ENCODE measurements around the gene PIR. TPM values are rescaled to one million over a fixed set of nuclear protein-coding genes. Genes with fewer than 3 reads are reported as not detected.

PIR gene
- total RNA-seq, 5 donors from 2014 or later (not counting 1 experiment from before 2014, with no cell fraction given), result 0.51 TPM; not detected in 4

DNA sequence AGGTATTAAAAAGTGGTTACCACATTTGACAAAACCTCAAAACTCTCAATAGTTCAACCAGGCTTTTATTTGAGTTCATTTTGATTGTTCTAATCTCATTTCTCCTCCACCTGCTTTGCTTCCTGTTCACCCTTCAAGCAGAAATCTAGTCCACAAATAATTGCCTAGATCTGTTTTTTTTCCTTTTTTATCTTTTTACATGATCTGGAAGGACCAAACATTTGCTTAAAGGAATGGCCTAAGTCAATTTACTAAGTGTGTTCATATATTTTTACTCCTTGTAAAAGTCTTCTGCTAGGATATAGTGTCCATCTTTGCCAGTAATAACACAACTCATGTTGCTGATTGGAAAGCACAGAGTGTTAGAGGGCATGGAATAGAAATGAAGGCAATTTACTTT, 82.7 kb downstream of the PIR start:
- Mint-ChIP-seq H3K27me3 (peaks cover 13 to 38% of the 10 kb centered on the region in 2 donors), H3K27ac (no peak overlapping the region), H3K9me3 (no peaks in the 10 kb centered on the region), H3K4me3 (no peak overlapping the region), H3K36me3 (no peaks in the 10 kb centered on the region), H3K4me1 (no peaks in the 10 kb centered on the region)
- Histone ChIP-seq H3K9me3 (no peaks in the 10 kb centered on the region), H3K27ac (ENCODE audit: low read length) (no peak overlapping the region), H3K27me3 (replicated peaks in 1 of 2; ENCODE audit: control insufficient read depth in 2 of 2, extremely low read depth in 1 of 2, insufficient read depth in 2 of 2, low read length in 1 of 2) (no peaks in the 10 kb centered on the region), H3K36me3 (ENCODE audit: control insufficient read depth in 2 of 2, extremely low read depth in 1 of 2, insufficient read depth in 1 of 2, low read length in 1 of 2) (no peaks in the 10 kb centered on the region), H3K4me1 (ENCODE audit: control insufficient read depth in 1 of 2, extremely low read depth in 1 of 2, insufficient read depth in 2 of 2, low read length in 2 of 2) (no peaks in the 10 kb centered on the region), H3K4me3 (ENCODE audit: control insufficient read depth in 1 of 2, extremely low read depth in 1 of 2, low read length in 1 of 2) (no peak overlapping the region)
- no peak for ATAC-seq (replicated peaks in 1 of 4)
- no peak for DNase-seq
- POLR2A ChIA-PET, result no interaction called here
- CTCF ChIA-PET, result no interaction called here

- Mint-ChIP-seq H3K27me3 (peaks cover 3 to 18% of the 10 kb centered on the region in 2 donors), H3K36me3 (no peaks in the 10 kb centered on the region), H3K9me3 (no peaks in the 10 kb centered on the region), H3K4me3 (no peak overlapping the region), H3K27ac (no peak overlapping the region), H3K4me1 (peaks cover 0 to 3% (median 0%) of the 10 kb centered on the region in 3 donors)
- DNase-seq (no peak), ATAC-seq (replicated peaks in 1 of 4) (no peak)
- H3K4me1 ChIP-seq (ENCODE audit: control insufficient read depth in 1 of 2, extremely low read depth in 1 of 2, insufficient read depth in 2 of 2, low read length in 2 of 2), result peaks cover 0 to 2% of the 10 kb centered on the region in 2 experiments
- ChIA-PET POLR2A (no interaction called here), CTCF (no interaction called here)
- no peak overlapping the region for H3K27ac ChIP-seq (ENCODE audit: low read length)
- no peak overlapping the region for H3K4me3 ChIP-seq (ENCODE audit: control insufficient read depth in 1 of 2, extremely low read depth in 1 of 2, low read length in 1 of 2)
- H3K36me3 ChIP-seq (ENCODE audit: control insufficient read depth in 2 of 2, extremely low read depth in 1 of 2, insufficient read depth in 1 of 2, low read length in 1 of 2), result no peaks in the 10 kb centered on the region
- H3K9me3 ChIP-seq, result no peaks in the 10 kb centered on the region
- no peaks in the 10 kb centered on the region for H3K27me3 ChIP-seq (replicated peaks in 1 of 2; ENCODE audit: control insufficient read depth in 2 of 2, extremely low read depth in 1 of 2, insufficient read depth in 2 of 2, low read length in 1 of 2)
- WGBS (ENCODE audit: insufficient coverage), result no CpG with 5 or more reads among the region's 3 CpGs
Observed at GRCh38 chrX:15405846-15406245, 87.3 kb downstream of the PIR start.

- no CpG with 5 or more reads among the region's 7 CpGs for WGBS (ENCODE audit: insufficient coverage)
- DNase-seq (no peak), ATAC-seq (replicated peaks in 1 of 4) (no peak)
- H3K36me3 ChIP-seq (ENCODE audit: control insufficient read depth in 2 of 2, extremely low read depth in 1 of 2, insufficient read depth in 1 of 2, low read length in 1 of 2), result no peaks in the 10 kb centered on the region
- no peak overlapping the region for H3K4me3 ChIP-seq (ENCODE audit: control insufficient read depth in 1 of 2, extremely low read depth in 1 of 2, low read length in 1 of 2)
- no peaks in the 10 kb centered on the region for H3K9me3 ChIP-seq
- POLR2A ChIA-PET, result no interaction called here
- Mint-ChIP-seq H3K9me3 (no peaks in the 10 kb centered on the region), H3K27me3 (peaks cover 3 to 22% of the 10 kb centered on the region in 2 donors), H3K4me1 (peaks cover 0 to 3% (median 0%) of the 10 kb centered on the region in 3 donors), H3K27ac (no peak overlapping the region), H3K36me3 (no peaks in the 10 kb centered on the region), H3K4me3 (no peak overlapping the region)
- CTCF ChIA-PET, result interaction anchor here in 1 of 2 donors (0.7 kb wide), 1 partner anchor 62 kb away, joined by 3 read pairs; no protein-coding TSS in a partner anchor
- no peak overlapping the region for H3K27ac ChIP-seq (ENCODE audit: low read length)
- H3K4me1 ChIP-seq (ENCODE audit: control insufficient read depth in 1 of 2, extremely low read depth in 1 of 2, insufficient read depth in 2 of 2, low read length in 2 of 2), result peaks cover 0 to 2% of the 10 kb centered on the region in 2 experiments
- no peaks in the 10 kb centered on the region for H3K27me3 ChIP-seq (replicated peaks in 1 of 2; ENCODE audit: control insufficient read depth in 2 of 2, extremely low read depth in 1 of 2, insufficient read depth in 2 of 2, low read length in 1 of 2)
Observed at GRCh38 chrX:15404401-15405096, 88.6 kb downstream of the PIR start.

- WGBS (ENCODE audit: insufficient coverage), result no CpG with 5 or more reads among the region's 2 CpGs
- Histone ChIP-seq H3K9me3 (no peaks in the 10 kb centered on the region), H3K27me3 (replicated peaks in 1 of 2; ENCODE audit: control insufficient read depth in 2 of 2, extremely low read depth in 1 of 2, insufficient read depth in 2 of 2, low read length in 1 of 2) (no peaks in the 10 kb centered on the region), H3K36me3 (ENCODE audit: control insufficient read depth in 2 of 2, extremely low read depth in 1 of 2, insufficient read depth in 1 of 2, low read length in 1 of 2) (no peaks in the 10 kb centered on the region), H3K4me1 (ENCODE audit: control insufficient read depth in 1 of 2, extremely low read depth in 1 of 2, insufficient read depth in 2 of 2, low read length in 2 of 2) (peaks cover 0 to 2% of the 10 kb centered on the region in 2 experiments), H3K4me3 (ENCODE audit: control insufficient read depth in 1 of 2, extremely low read depth in 1 of 2, low read length in 1 of 2) (no peak overlapping the region), H3K27ac (ENCODE audit: low read length) (no peak overlapping the region)
- H3K36me3 Mint-ChIP-seq, result no peaks in the 10 kb centered on the region
- DNase-seq (no peak), ATAC-seq (replicated peaks in 1 of 4) (no peak)
- CTCF ChIA-PET, result interaction anchor here in 1 of 2 donors (0.6 kb wide), 1 partner anchor 1350 kb away, joined by 5 read pairs; no protein-coding TSS in a partner anchor
- H3K27me3 Mint-ChIP-seq, result peaks cover 1 to 13% of the 10 kb centered on the region in 2 donors
- peaks cover 0 to 3% (median 0%) of the 10 kb centered on the region in 3 donors for H3K4me1 Mint-ChIP-seq
- H3K9me3 Mint-ChIP-seq, result no peaks in the 10 kb centered on the region
- POLR2A ChIA-PET, result no interaction called here
- H3K27ac Mint-ChIP-seq, result no peak overlapping the region
- H3K4me3 Mint-ChIP-seq, result no peak overlapping the region
Observed at GRCh38 chrX:15401378-15401777, 91.8 kb downstream of the PIR start.

DNA sequence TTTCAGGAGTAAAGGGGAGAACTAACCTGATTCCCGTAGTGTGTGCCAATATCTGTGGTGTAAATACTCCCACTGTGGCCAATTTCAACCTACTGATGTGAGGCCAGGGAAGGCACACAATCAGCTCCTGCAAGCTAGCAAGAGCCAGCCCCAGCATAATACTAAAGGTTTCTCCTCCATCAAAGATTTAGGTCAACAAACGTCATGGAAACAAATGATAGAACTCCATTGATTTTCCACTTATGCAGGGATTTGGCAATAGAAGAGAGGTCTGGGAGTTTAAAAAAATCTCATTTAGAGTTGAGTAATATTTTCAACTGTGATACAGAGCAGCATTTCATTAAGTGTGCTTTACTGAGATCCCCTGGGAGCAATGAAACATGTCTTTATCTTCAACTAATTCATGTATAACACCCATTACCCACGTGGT, 93.2 kb downstream of the PIR start:
- DNase-seq (no peak), ATAC-seq (replicated peaks in 1 of 4) (no peak)
- Histone ChIP-seq H3K27ac (ENCODE audit: low read length) (no peak overlapping the region), H3K27me3 (replicated peaks in 1 of 2; ENCODE audit: control insufficient read depth in 2 of 2, extremely low read depth in 1 of 2, insufficient read depth in 2 of 2, low read length in 1 of 2) (no peaks in the 10 kb centered on the region), H3K4me1 (ENCODE audit: control insufficient read depth in 1 of 2, extremely low read depth in 1 of 2, insufficient read depth in 2 of 2, low read length in 2 of 2) (peaks cover 0 to 2% of the 10 kb centered on the region in 2 experiments), H3K4me3 (ENCODE audit: control insufficient read depth in 1 of 2, extremely low read depth in 1 of 2, low read length in 1 of 2) (no peak overlapping the region), H3K9me3 (no peaks in the 10 kb centered on the region), H3K36me3 (ENCODE audit: control insufficient read depth in 2 of 2, extremely low read depth in 1 of 2, insufficient read depth in 1 of 2, low read length in 1 of 2) (no peaks in the 10 kb centered on the region)
- ChIA-PET CTCF (no interaction called here), POLR2A (no interaction called here)
- no CpG with 5 or more reads among the region's 3 CpGs for WGBS (ENCODE audit: insufficient coverage)
- no peak overlapping the region for H3K4me3 Mint-ChIP-seq
- H3K4me1 Mint-ChIP-seq, result peaks cover 0 to 3% (median 0%) of the 10 kb centered on the region in 3 donors
- H3K36me3 Mint-ChIP-seq, result no peaks in the 10 kb centered on the region
- H3K27ac Mint-ChIP-seq, result no peak overlapping the region
- peaks cover 1 to 13% of the 10 kb centered on the region in 2 donors for H3K27me3 Mint-ChIP-seq
- H3K9me3 Mint-ChIP-seq, result no peaks in the 10 kb centered on the region

DNA sequence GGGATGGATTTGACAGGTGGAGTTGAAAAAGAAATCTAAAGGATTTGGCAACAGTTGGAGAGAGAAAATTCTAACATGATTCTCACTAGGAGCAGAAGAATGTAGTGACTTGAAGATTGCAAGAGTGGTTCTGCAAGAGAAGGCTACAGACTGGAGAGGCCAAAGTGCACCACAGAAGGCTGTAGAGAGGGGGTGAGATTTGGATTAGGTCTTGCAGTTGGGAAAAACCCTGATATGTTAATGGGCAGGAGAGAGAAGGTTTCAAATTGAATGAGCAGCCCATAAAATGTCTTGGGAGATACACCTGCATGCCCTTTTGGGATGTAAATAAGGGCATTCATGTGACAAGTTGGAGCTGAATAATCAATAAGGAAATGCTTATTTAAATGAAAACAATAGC, 94.3 kb downstream of the PIR start:
- H3K9me3 Mint-ChIP-seq, result no peaks in the 10 kb centered on the region
- Histone ChIP-seq H3K36me3 (ENCODE audit: control insufficient read depth in 2 of 2, extremely low read depth in 1 of 2, insufficient read depth in 1 of 2, low read length in 1 of 2) (no peaks in the 10 kb centered on the region), H3K4me3 (ENCODE audit: control insufficient read depth in 1 of 2, extremely low read depth in 1 of 2, low read length in 1 of 2) (no peak overlapping the region), H3K27me3 (replicated peaks in 1 of 2; ENCODE audit: control insufficient read depth in 2 of 2, extremely low read depth in 1 of 2, insufficient read depth in 2 of 2, low read length in 1 of 2) (no peaks in the 10 kb centered on the region), H3K4me1 (ENCODE audit: control insufficient read depth in 1 of 2, extremely low read depth in 1 of 2, insufficient read depth in 2 of 2, low read length in 2 of 2) (peaks cover 0 to 2% of the 10 kb centered on the region in 2 experiments), H3K27ac (ENCODE audit: low read length) (no peak overlapping the region), H3K9me3 (no peaks in the 10 kb centered on the region)
- no peaks in the 10 kb centered on the region for H3K36me3 Mint-ChIP-seq
- ATAC-seq (replicated peaks in 1 of 4) (no peak), DNase-seq (no peak)
- no peaks in the 10 kb centered on the region for H3K4me1 Mint-ChIP-seq
- CTCF ChIA-PET, result interaction anchor here in 1 of 2 donors (0.6 kb wide), 1 partner anchor 59 kb away, joined by 3 read pairs; no protein-coding TSS in a partner anchor
- POLR2A ChIA-PET, result no interaction called here
- no peak overlapping the region for H3K27ac Mint-ChIP-seq
- peaks cover 1 to 13% of the 10 kb centered on the region in 2 donors for H3K27me3 Mint-ChIP-seq
- H3K4me3 Mint-ChIP-seq, result no peak overlapping the region

All from T-cell (primary cell).